GM12874 (cell line): ENCODE data around the gene RPUSD3.

Experiments used
- CTCF ChIP-seq: IDR thresholded peaks from 2 replicates; pipeline ENCODE4 v1.5.1; 2011; ENCODE audit warnings: low read depth, mild to moderate bottlenecking, control low read depth, low read length, moderate library complexity; ENCODE audit not compliant: insufficient read depth

RPUSD3 gene

GRCh38 chr3:9843715-9844438 lies at the start of gene RPUSD3:
Gene RPUSD3, minus strand, starts transcription at chr3:9844008. Its CDS starts 18 bp downstream, at chr3:9843990.
- TF ChIP-seq CTCF = no peak

- no peak for TF ChIP-seq CTCF
Measured at GRCh38 chr3:9891072-9891622, 47.3 kb upstream of the RPUSD3 start.

GRCh38 chr3:9890249-9891071 lies 46.7 kb upstream of the RPUSD3 start, which contains the start of gene JAGN1:
Gene JAGN1, plus strand, starts transcription at chr3:9890610. Its CDS starts 113 bp downstream, at chr3:9890723.
- TF ChIP-seq CTCF = no peak

- TF ChIP-seq CTCF = no peak
Measured at GRCh38 chr3:9889405-9889804, 45.6 kb upstream of the RPUSD3 start.

- TF ChIP-seq CTCF = no peak
Measured at GRCh38 chr3:9888540-9888939, 44.7 kb upstream of the RPUSD3 start.

GRCh38 chr3:9887480-9887879 lies 43.7 kb upstream of the RPUSD3 start:
- TF ChIP-seq CTCF = no peak

GRCh38 chr3:9886328-9886727 lies 42.5 kb upstream of the RPUSD3 start:
- no peak for TF ChIP-seq CTCF
